ENCODE data around the gene OPN4.

OPN4 gene

GRCh38 chr10:86636311-86636710 is 18.0 kb upstream of the OPN4 start:
- Histone ChIP-seq H2AFZ (ENCODE audit: low read depth, low read length, severe bottlenecking) (no peak overlapping the region), H3K9me3 (ENCODE audit: insufficient read depth, low read length) (no peaks in the 10 kb centered on the region), H3K4me2 (ENCODE audit: low read depth, low read length, poor library complexity, severe bottlenecking) (no peak overlapping the region), H3K27ac (ENCODE audit: low read depth, low read length) (no peak overlapping the region), H3K79me2 (ENCODE audit: insufficient read depth, low read length) (no peaks in the 10 kb centered on the region), H3K4me3 (ENCODE audit: insufficient read depth, low read length, poor library complexity, severe bottlenecking) (no peak overlapping the region), H3K9ac (ENCODE audit: low read length) (no peak overlapping the region), H3K9me2 (replicated peaks; ENCODE audit: insufficient read depth, low read length) (no peaks in the 10 kb centered on the region), H3F3A (ENCODE audit: insufficient read depth) (no peaks in the 10 kb centered on the region), H4K20me1 (ENCODE audit: low read depth, low read length) (no peaks in the 10 kb centered on the region), H3K36me3 (ENCODE audit: low read length) (no peaks in the 10 kb centered on the region), H3K27me3 (ENCODE audit: low read length) (no peaks in the 10 kb centered on the region)
- TF ChIP-seq CTCF (IDR thresholded peaks at IDR 0.05; ENCODE audit: insufficient read depth, low read length, poor library complexity, severe bottlenecking), result no peak
- no peak for TF ChIP-seq EZH2phosphoT487 (conservative IDR thresholded peaks at IDR 0.05; ENCODE audit: low read length)

DNA sequence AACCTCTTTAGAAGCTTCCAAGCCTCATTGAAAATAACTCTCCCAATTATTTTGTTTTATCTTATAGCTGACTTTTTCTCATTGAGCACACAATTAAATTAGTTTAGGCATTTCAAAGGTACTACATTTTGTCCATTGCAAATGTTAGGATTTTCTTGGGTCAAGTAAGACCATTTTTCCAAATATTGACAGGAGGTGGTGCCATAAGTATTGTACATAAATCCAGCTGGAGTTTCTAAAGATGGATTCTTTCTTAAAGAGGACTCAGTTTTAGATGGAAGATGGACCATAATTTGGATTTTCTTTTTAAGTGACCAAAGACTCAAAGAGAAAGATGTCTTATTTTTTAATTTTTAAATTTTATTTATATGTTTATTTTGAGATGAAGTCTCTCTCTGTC is 12.3 kb upstream of the OPN4 start:
- no peaks in the 10 kb centered on the region for H3K9me2 ChIP-seq (replicated peaks; ENCODE audit: insufficient read depth, low read length)
- H3K9ac ChIP-seq (ENCODE audit: low read length), result no peak overlapping the region
- H3K36me3 ChIP-seq (ENCODE audit: low read length), result no peaks in the 10 kb centered on the region
- no peaks in the 10 kb centered on the region for H3K79me2 ChIP-seq (ENCODE audit: insufficient read depth, low read length)
- no peaks in the 10 kb centered on the region; the same call in 1 of the 2 replicates for H3K27me3 ChIP-seq (ENCODE audit: low read length)
- no peak overlapping the region for H3K27ac ChIP-seq (ENCODE audit: low read depth, low read length)
- peaks cover 3% of the 10 kb centered on the region; the same call in 1 of the 2 replicates for H3K9me3 ChIP-seq (ENCODE audit: insufficient read depth, low read length)
- H2AFZ ChIP-seq (ENCODE audit: low read depth, low read length, severe bottlenecking), result no peak overlapping the region
- TF ChIP-seq CTCF (IDR thresholded peaks at IDR 0.05; ENCODE audit: insufficient read depth, low read length, poor library complexity, severe bottlenecking) (no peak), EZH2phosphoT487 (conservative IDR thresholded peaks at IDR 0.05; ENCODE audit: low read length) (no peak)
- no peak overlapping the region for H3K4me2 ChIP-seq (ENCODE audit: low read depth, low read length, poor library complexity, severe bottlenecking)
- H3F3A ChIP-seq (ENCODE audit: insufficient read depth), result no peaks in the 10 kb centered on the region
- no peaks in the 10 kb centered on the region for H4K20me1 ChIP-seq (ENCODE audit: low read depth, low read length)
- no peak overlapping the region for H3K4me3 ChIP-seq (ENCODE audit: insufficient read depth, low read length, poor library complexity, severe bottlenecking)

DNA sequence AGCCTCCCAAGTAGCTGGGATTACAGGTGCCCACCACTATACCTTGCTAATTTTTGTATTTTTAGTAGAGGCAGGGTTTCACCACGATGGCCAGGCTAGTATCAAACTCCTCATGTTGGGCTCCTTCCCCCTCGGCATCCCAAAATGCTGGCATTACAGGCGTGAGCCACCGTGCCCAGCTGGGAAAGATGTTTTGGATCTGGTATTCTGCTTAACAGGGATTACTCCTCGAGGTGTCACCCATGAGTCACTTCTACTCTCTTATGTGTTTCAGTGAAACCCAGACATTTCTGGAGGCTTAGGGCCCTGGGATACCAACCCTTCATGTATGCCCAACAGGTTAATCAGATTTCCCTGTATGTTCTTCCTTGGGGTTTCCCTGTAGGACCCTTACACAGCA is 11.8 kb upstream of the OPN4 start:
- H3K27me3 ChIP-seq (ENCODE audit: low read length), result no peaks in the 10 kb centered on the region; the same call in 1 of the 2 replicates
- no peaks in the 10 kb centered on the region for H3K79me2 ChIP-seq (ENCODE audit: insufficient read depth, low read length)
- H3K27ac ChIP-seq (ENCODE audit: low read depth, low read length), result no peak overlapping the region
- no peaks in the 10 kb centered on the region for H3K9me2 ChIP-seq (replicated peaks; ENCODE audit: insufficient read depth, low read length)
- no peaks in the 10 kb centered on the region for H3F3A ChIP-seq (ENCODE audit: insufficient read depth)
- peaks cover 3% of the 10 kb centered on the region; the same call in 1 of the 2 replicates for H3K9me3 ChIP-seq (ENCODE audit: insufficient read depth, low read length)
- TF ChIP-seq CTCF (IDR thresholded peaks at IDR 0.05; ENCODE audit: insufficient read depth, low read length, poor library complexity, severe bottlenecking), result no peak
- TF ChIP-seq EZH2phosphoT487 (conservative IDR thresholded peaks at IDR 0.05; ENCODE audit: low read length), result no peak
- H3K36me3 ChIP-seq (ENCODE audit: low read length), result no peaks in the 10 kb centered on the region
- H3K9ac ChIP-seq (ENCODE audit: low read length), result no peak overlapping the region
- H3K4me2 ChIP-seq (ENCODE audit: low read depth, low read length, poor library complexity, severe bottlenecking), result no peak overlapping the region
- H3K4me3 ChIP-seq (ENCODE audit: insufficient read depth, low read length, poor library complexity, severe bottlenecking), result no peak overlapping the region
- no peak overlapping the region for H2AFZ ChIP-seq (ENCODE audit: low read depth, low read length, severe bottlenecking)
- no peaks in the 10 kb centered on the region for H4K20me1 ChIP-seq (ENCODE audit: low read depth, low read length)
